ENCODE results near the gene PGBD1.

DNA sequence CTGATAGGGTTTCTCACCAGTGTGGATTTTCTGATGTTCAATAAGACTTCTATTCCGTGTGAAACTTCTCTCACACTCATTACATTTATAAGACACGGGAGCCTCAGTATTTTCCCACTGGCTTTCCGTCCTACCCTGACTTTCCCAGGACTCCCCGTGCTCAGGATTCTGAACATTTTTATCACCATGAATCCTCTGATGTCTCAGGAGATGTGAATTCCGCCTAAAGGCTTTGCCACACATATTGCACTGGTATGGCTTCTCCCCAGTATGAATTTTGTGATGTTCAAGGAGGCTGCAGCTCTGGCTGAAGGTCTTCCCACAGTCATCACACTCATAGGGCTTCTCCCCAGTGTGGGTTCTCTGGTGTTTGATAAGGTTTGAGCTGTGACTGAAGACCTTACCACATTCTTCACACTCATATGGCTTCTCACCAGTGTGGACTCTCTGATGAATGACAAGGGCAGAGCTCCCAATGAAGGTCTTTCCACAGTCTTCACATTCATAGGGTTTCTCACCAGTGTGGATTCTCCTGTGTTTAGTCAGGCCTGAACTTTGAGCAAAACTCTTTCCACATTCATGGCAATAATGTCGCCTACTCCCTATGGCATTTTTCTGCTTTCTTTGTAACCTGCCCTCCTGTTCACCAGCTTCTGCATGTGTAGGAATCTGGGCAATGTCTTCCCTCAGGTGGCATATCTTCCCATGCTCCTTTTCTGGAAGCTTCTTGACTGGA is 36.0 kb upstream of the PGBD1 start:
- TF ChIP-seq, protein P1, sequence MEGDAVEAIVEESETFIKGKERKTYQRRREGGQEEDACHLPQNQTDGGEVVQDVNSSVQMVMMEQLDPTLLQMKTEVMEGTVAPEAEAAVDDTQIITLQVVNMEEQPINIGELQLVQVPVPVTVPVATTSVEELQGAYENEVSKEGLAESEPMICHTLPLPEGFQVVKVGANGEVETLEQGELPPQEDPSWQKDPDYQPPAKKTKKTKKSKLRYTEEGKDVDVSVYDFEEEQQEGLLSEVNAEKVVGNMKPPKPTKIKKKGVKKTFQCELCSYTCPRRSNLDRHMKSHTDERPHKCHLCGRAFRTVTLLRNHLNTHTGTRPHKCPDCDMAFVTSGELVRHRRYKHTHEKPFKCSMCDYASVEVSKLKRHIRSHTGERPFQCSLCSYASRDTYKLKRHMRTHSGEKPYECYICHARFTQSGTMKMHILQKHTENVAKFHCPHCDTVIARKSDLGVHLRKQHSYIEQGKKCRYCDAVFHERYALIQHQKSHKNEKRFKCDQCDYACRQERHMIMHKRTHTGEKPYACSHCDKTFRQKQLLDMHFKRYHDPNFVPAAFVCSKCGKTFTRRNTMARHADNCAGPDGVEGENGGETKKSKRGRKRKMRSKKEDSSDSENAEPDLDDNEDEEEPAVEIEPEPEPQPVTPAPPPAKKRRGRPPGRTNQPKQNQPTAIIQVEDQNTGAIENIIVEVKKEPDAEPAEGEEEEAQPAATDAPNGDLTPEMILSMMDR (conservative IDR thresholded peaks at IDR 0.05; ENCODE audit: low read depth, low read length): no peak
- TF ChIP-seq EZH2 (IDR thresholded peaks at IDR 0.05; ENCODE audit: low read length, unreplicated experiment): no peak
